Osteoblast (primary cell): ENCODE results near the gene ZDHHC7. TPM values are rescaled to one million over a fixed set of nuclear protein-coding genes. Genes with fewer than 3 reads are reported as not detected.

ENCODE experiments used
- DNase-seq: peaks from one replicate; pipeline ENCODE4 v3.0.0; 2011; ENCODE audit warnings: low spot score, mixed read lengths; ENCODE audit not compliant: insufficient read length; ENCODE audit errors: missing footprints
- H2AFZ ChIP-seq: 2 replicates; pipeline ENCODE4 v1.6.0; 2011; ENCODE audit warnings: mild to moderate bottlenecking, low read length
- H3K27ac ChIP-seq: 2 replicates; pipeline ENCODE4 v1.5.1; 2011; ENCODE audit warnings: mild to moderate bottlenecking, low read depth, low read length, moderate library complexity
- H3K27me3 ChIP-seq: 2 replicates; pipeline ENCODE4 v1.6.0; 2012; ENCODE audit warnings: mild to moderate bottlenecking, control low read depth, inconsistent platforms, low read length, moderate library complexity; ENCODE audit not compliant: insufficient read depth
- H3K36me3 ChIP-seq: 2 replicates; pipeline ENCODE4 v1.5.1; 2011; ENCODE audit warnings: mild to moderate bottlenecking, low read length, control low read depth, moderate library complexity; ENCODE audit not compliant: insufficient read depth
- H3K4me1 ChIP-seq: 2 replicates; pipeline ENCODE4 v1.5.1; 2011; ENCODE audit warnings: mild to moderate bottlenecking, low read length, control low read depth, moderate library complexity; ENCODE audit not compliant: insufficient read depth
- H3K4me2 ChIP-seq: 2 replicates; pipeline ENCODE4 v1.6.0; 2011; ENCODE audit warnings: mild to moderate bottlenecking, low read length; ENCODE audit not compliant: insufficient read depth
- H3K4me3 ChIP-seq: fragments of 200-600 bp; sonication (generic); 3 replicates; pipeline ENCODE4 v1.5.1; 2012; ENCODE audit warnings: mild to moderate bottlenecking, low read length, inconsistent platforms; ENCODE audit not compliant: insufficient read depth
- H3K79me2 ChIP-seq: 2 replicates; pipeline ENCODE4 v1.6.0; 2012; ENCODE audit warnings: mild to moderate bottlenecking, low read length, control low read depth, inconsistent platforms; ENCODE audit not compliant: insufficient read depth
- H3K9me3 ChIP-seq: 2 replicates; pipeline ENCODE4 v1.5.1; 2011; ENCODE audit warnings: low read depth, low read length, control low read depth
- H4K20me1 ChIP-seq: 2 replicates; pipeline ENCODE4 v1.6.0; 2012; ENCODE audit warnings: mild to moderate bottlenecking, low read length, control low read depth; ENCODE audit not compliant: insufficient read depth
- CTCF ChIP-seq: IDR thresholded peaks from 2 replicates; pipeline ENCODE4 v1.5.1; 2011; ENCODE audit warnings: mild to moderate bottlenecking, low read depth, low read length, moderate library complexity; ENCODE audit errors: extremely low read depth
- total RNA-seq: library from RNA; depleted of rRNA; stranded (reverse); fragments of >200 nt; gene quantifications from 2 replicates; pipeline ENCODE4 v1.2.3, GENCODE V29; 2012

The ZDHHC7 gene
- total RNA-seq, 1 donor = 134 TPM

GRCh38 chr16:84955427-84955826 lies 55.9 kb downstream of the ZDHHC7 start:
- Histone ChIP-seq H2AFZ (no peak overlapping the region), H3K36me3 (no peaks in the 10 kb centered on the region)

GRCh38 chr16:84953190-84953746 lies 58.1 kb downstream of the ZDHHC7 start:
- no peak for TF ChIP-seq CTCF
- no peaks in the 10 kb centered on the region for H3K9me3 ChIP-seq
- H3K36me3 ChIP-seq = no peaks in the 10 kb centered on the region
- no peaks in the 10 kb centered on the region for H3K79me2 ChIP-seq
- no peaks in the 10 kb centered on the region for H3K27me3 ChIP-seq
- H2AFZ ChIP-seq = no peak overlapping the region
- H4K20me1 ChIP-seq = no peaks in the 10 kb centered on the region
- peak; percentile 84 for DNase-seq
- H3K4me2 ChIP-seq = no peak overlapping the region
- H3K4me1 ChIP-seq = no peaks in the 10 kb centered on the region
- H3K27ac ChIP-seq = no peak overlapping the region
- H3K4me3 ChIP-seq = no peak overlapping the region

More at GRCh38 chr16:84955427-84955826, 55.9 kb downstream of the ZDHHC7 start:
- no peak overlapping the region for H3K27ac ChIP-seq
- H3K4me2 ChIP-seq = no peak overlapping the region
- no peaks in the 10 kb centered on the region for H3K79me2 ChIP-seq
- no peak for TF ChIP-seq CTCF
- no peaks in the 10 kb centered on the region for H3K27me3 ChIP-seq
- H4K20me1 ChIP-seq = no peaks in the 10 kb centered on the region
- H3K4me1 ChIP-seq = no peaks in the 10 kb centered on the region
- H3K4me3 ChIP-seq = no peak overlapping the region
- DNase-seq = peak; percentile 45
- no peaks in the 10 kb centered on the region for H3K9me3 ChIP-seq

GRCh38 chr16:84952335-84953189 lies 58.8 kb downstream of the ZDHHC7 start:
- H3K27ac ChIP-seq = no peak overlapping the region
- no peaks in the 10 kb centered on the region for H3K79me2 ChIP-seq
- no peak overlapping the region for H2AFZ ChIP-seq
- no peaks in the 10 kb centered on the region for H3K36me3 ChIP-seq
- H3K4me1 ChIP-seq = no peaks in the 10 kb centered on the region
- no peak overlapping the region for H3K4me3 ChIP-seq
- no peak overlapping the region for H3K4me2 ChIP-seq
- no peaks in the 10 kb centered on the region for H4K20me1 ChIP-seq
- DNase-seq = peak; percentile 96
- no peaks in the 10 kb centered on the region for H3K27me3 ChIP-seq
- H3K9me3 ChIP-seq = no peaks in the 10 kb centered on the region
- peak; percentile 88 for TF ChIP-seq CTCF

- no peaks in the 10 kb centered on the region for H3K36me3 ChIP-seq
- H3K4me2 ChIP-seq = no peak overlapping the region
- no peak overlapping the region for H3K4me3 ChIP-seq
- H3K27ac ChIP-seq = no peak overlapping the region
- DNase-seq = peak; percentile 51
- no peaks in the 10 kb centered on the region for H3K27me3 ChIP-seq
- TF ChIP-seq CTCF = peak; percentile 36
- no peaks in the 10 kb centered on the region for H3K9me3 ChIP-seq
- no peaks in the 10 kb centered on the region for H4K20me1 ChIP-seq
- no peaks in the 10 kb centered on the region for H3K4me1 ChIP-seq
- no peak overlapping the region for H2AFZ ChIP-seq
- no peaks in the 10 kb centered on the region for H3K79me2 ChIP-seq
Measured at GRCh38 chr16:84950906-84951305, 60.4 kb downstream of the ZDHHC7 start.
